Left ventricle myocardium inferior (tissue), 1 donor: ENCODE data around the gene GABARAPL2. TPM values are rescaled to one million over a fixed set of nuclear protein-coding genes. Genes with fewer than 3 reads are reported as not detected.

Experiments
- DNase-seq: peaks from one replicate; pipeline ENCODE4 v3.0.0-alpha.2; 2020
- H3K27ac ChIP-seq: fragments of 200-600 bp; replicated peaks from 2 replicates; pipeline ENCODE4 v1.8.0; 2021
- H3K27me3 ChIP-seq: fragments of 200-600 bp; 2 replicates; pipeline ENCODE4 v1.8.0; 2021; ENCODE audit warnings: low read depth
- H3K36me3 ChIP-seq: fragments of 200-600 bp; 2 replicates; pipeline ENCODE4 v1.8.0; 2021
- H3K4me1 ChIP-seq: fragments of 200-600 bp; 2 replicates; pipeline ENCODE4 v1.8.0; 2021
- H3K4me3 ChIP-seq: fragments of 200-600 bp; 2 replicates; pipeline ENCODE4 v1.8.0; 2021; ENCODE audit warnings: mild to moderate bottlenecking, moderate library complexity
- H3K9me3 ChIP-seq: fragments of 200-600 bp; replicated peaks from 2 replicates; pipeline ENCODE4 v1.8.0; 2021
- intact Hi-C: fragments of 100-400 bp; cut with micrococcal nuclease; formaldehyde crosslinking; loops from one replicate; pipeline ENCODE4 v1.11.0; 2022
- total RNA-seq: library from RNA; stranded (reverse); fragmentation: NEBNext Ultra II Directional; extraction: Animal tissue kit (Norgen Biotek cat#: 25700); gene quantifications from one replicate; pipeline ENCODE4 v1.2.1, GENCODE V29; 2021
- TF ChIP-seq, protein P1 (sequence below): fragments of 200-600 bp; IDR thresholded peaks from 2 replicates; pipeline ENCODE4 v1.8.0; 2021; ENCODE audit warnings: antibody characterized with exemption, mild to moderate bottlenecking, borderline replicate concordance
- donor health status: DM: no; HTN: yes; CAD: no; lungs with severe emphysema.

Gene GABARAPL2
- total RNA-seq, 1 donor from 2014 or later, result 280 TPM

GRCh38 chr16:75558846-75559401 lies 7.3 kb upstream of the GABARAPL2 start:
- intact Hi-C loops, result no loop called here
- Histone ChIP-seq H3K9me3 (no peaks in the 10 kb centered on the region), H3K27ac (no peak overlapping the region), H3K4me1 (peaks cover 27% of the 10 kb centered on the region), H3K27me3 (no peaks in the 10 kb centered on the region), H3K36me3 (no peaks in the 10 kb centered on the region), H3K4me3 (no peak overlapping the region)
- DNase-seq, result no peak
- TF ChIP-seq, protein P1, sequence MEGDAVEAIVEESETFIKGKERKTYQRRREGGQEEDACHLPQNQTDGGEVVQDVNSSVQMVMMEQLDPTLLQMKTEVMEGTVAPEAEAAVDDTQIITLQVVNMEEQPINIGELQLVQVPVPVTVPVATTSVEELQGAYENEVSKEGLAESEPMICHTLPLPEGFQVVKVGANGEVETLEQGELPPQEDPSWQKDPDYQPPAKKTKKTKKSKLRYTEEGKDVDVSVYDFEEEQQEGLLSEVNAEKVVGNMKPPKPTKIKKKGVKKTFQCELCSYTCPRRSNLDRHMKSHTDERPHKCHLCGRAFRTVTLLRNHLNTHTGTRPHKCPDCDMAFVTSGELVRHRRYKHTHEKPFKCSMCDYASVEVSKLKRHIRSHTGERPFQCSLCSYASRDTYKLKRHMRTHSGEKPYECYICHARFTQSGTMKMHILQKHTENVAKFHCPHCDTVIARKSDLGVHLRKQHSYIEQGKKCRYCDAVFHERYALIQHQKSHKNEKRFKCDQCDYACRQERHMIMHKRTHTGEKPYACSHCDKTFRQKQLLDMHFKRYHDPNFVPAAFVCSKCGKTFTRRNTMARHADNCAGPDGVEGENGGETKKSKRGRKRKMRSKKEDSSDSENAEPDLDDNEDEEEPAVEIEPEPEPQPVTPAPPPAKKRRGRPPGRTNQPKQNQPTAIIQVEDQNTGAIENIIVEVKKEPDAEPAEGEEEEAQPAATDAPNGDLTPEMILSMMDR, result no peak

DNA sequence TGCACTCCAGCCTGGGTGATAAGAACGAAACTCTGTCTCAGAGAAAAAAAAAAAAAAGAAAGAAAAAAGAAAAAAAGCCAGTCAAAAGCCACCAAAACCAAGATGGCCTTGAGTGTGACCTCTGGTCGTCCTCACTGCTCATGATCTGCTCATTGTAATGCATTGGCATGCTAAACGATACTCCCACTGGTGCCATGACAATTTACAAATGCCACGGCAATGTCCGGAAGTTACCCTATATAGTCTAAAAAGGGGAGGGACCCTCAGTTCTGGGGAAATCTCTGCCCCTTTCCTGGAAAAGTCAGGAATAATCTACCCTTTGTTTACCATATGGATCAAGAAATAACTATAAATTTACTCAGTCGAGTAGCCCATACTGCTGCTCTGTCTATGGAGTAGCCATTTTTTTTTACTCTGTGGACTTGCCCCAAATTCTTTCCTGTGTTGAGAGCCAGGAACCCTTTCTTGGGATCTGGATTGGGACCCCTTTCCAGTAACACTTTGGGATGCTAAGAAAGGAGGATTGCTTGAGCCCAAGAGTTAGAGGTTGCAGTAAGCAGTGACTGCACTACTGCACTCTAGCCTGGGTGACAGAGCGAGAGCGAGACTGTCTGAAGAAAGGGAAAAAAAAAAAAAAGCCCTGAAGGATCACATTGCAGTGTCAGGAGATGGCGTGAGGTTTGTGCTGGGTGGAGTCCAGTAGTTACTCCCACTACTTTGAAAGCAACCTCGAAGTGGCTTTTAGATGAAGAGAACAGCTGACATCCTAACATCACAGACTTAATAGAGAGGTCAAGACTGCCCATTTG lies 6.4 kb upstream of the GABARAPL2 start:
- TF ChIP-seq, protein P1, result no peak
- Histone ChIP-seq H3K36me3 (no peaks in the 10 kb centered on the region), H3K4me1 (peaks cover 22% of the 10 kb centered on the region), H3K27me3 (no peaks in the 10 kb centered on the region), H3K9me3 (no peaks in the 10 kb centered on the region), H3K4me3 (no peak overlapping the region), H3K27ac (no peak overlapping the region)
- intact Hi-C loops, result no loop called here
- DNase-seq, result no peak

GRCh38 chr16:75565640-75566039 lies 539 bp upstream of the GABARAPL2 start:
- intact Hi-C loops, result no loop called here
- no peak for DNase-seq
- Histone ChIP-seq H3K4me1 (peaks cover 56% of the 10 kb centered on the region), H3K36me3 (peaks cover 33% of the 10 kb centered on the region), H3K27ac (peak overlapping the region; percentile 84), H3K4me3 (peak overlapping the region; percentile 97), H3K9me3 (no peaks in the 10 kb centered on the region), H3K27me3 (no peaks in the 10 kb centered on the region)
- TF ChIP-seq, protein P1, result no peak

GRCh38 chr16:75566758-75567255 lies 628 bp downstream of the GABARAPL2 start:
- TF ChIP-seq, protein P1, result no peak
- Histone ChIP-seq H3K4me1 (peaks cover 68% of the 10 kb centered on the region), H3K36me3 (peaks cover 43% of the 10 kb centered on the region), H3K4me3 (peak overlapping the region; percentile 97), H3K27me3 (no peaks in the 10 kb centered on the region), H3K9me3 (no peaks in the 10 kb centered on the region), H3K27ac (peak overlapping the region; percentile 84)
- DNase-seq, result no peak
- intact Hi-C loops, result no loop called here

DNA sequence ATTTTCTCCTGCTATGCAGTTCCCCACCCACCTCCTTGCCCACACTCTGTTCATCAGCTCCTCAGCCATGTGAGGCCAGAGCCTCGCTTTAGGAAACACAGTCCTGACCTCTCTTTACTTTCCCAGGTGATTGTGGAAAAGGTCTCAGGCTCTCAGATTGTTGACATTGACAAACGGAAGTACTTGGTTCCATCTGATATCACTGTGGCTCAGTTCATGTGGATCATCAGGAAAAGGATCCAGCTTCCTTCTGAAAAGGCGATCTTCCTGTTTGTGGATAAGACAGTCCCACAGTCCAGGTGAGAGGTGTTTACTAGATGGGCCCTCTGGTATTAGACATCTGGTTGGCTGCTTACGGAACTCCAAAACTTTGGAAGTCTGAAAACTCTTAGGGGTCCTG lies 1.7 kb downstream of the GABARAPL2 start:
- H3K27ac ChIP-seq, result no peak overlapping the region
- TF ChIP-seq, protein P1, result no peak
- no peak for DNase-seq
- intact Hi-C loops, result no loop called here
- H3K36me3 ChIP-seq, result peaks cover 54% of the 10 kb centered on the region
- peaks cover 79% of the 10 kb centered on the region for H3K4me1 ChIP-seq
- peak overlapping the region; percentile 97 for H3K4me3 ChIP-seq
- no peaks in the 10 kb centered on the region for H3K27me3 ChIP-seq
- H3K9me3 ChIP-seq, result no peaks in the 10 kb centered on the region
